GM12878 (cell line): ENCODE results near the gene PLA2G4A. TPM values are rescaled to one million over a fixed set of nuclear protein-coding genes. Genes with fewer than 3 reads are reported as not detected.

Experiments
- polyA plus RNA-seq, 11 experiments: library from polyadenylated mRNA; depleted of rRNA in 4 of 11; unstranded in 6 of 11; stranded (reverse) in 5 of 11; fragments of >200 nt; fragmentation: Nextera tagmentation in 4 of 11; fragmentation: Illumina TruSeq in 1 of 11; extraction: Ambion mirVana in 4 of 11; extraction: Trizol in 1 of 11; gene quantifications; 1 replicate in 1 of 11; 2 replicates in 10 of 11; pipeline versions ENCODE4 v1.2.1 to v1.2.3, GENCODE V29; 2011 to 2016; ENCODE audit warnings: inconsistent platforms in 2 of 11, missing spikeins in 2 of 11, low read depth in 1 of 11
- total RNA-seq, 4 experiments: library from RNA; depleted of rRNA in 3 of 4; stranded (reverse); fragments of >200 nt in 3 of 4; fragmentation: Illumina TruSeq in 1 of 4; extraction: Trizol in 1 of 4; gene quantifications; 2 replicates each; pipeline versions ENCODE4 v1.2.1 to v1.2.3, GENCODE V29; 2013 to 2021

Gene PLA2G4A
- total and polyA plus RNA-seq, 10 of the 15 experiments (the other 5 are each of a cell fraction or from before 2014, with no cell fraction given), result 0.70 to 3.3 (median 1.5) TPM; not detected in 1

Other genes with a start within 250 kb of the PLA2G4A start
- gene PTGS2, start 148.5 kb upstream of the PLA2G4A start, total RNA-seq (2014; rRNA removed), result 0.22 TPM in 1 of 2 replicates, not detected in the other
- 0.04 and 0.09 TPM in 2 replicates for gene PTGS2, start 148.5 kb upstream of the PLA2G4A start, total RNA-seq (2014; rRNA removed; fragmentation: Illumina TruSeq; extraction: Trizol)
- 0.13 TPM in 1 of 2 replicates, not detected in the other for gene PTGS2, start 148.5 kb upstream of the PLA2G4A start, total RNA-seq (2021)
- 0.11 and 0.13 TPM in 2 replicates for gene PTGS2, start 148.5 kb upstream of the PLA2G4A start, polyA plus RNA-seq (2011; rRNA removed)
- 0.06 TPM in 1 of 2 replicates, not detected in the other for gene PTGS2, start 148.5 kb upstream of the PLA2G4A start, polyA plus RNA-seq (2014; fragmentation: Illumina TruSeq; extraction: Trizol)
- under 1 TPM in 1 of 2 experiments, not detected in 1; 0.10 TPM for gene PTGS2, start 148.5 kb upstream of the PLA2G4A start, polyA plus RNA-seq (2014; fragmentation: Nextera tagmentation; extraction: Ambion mirVana)
- gene PTGS2, start 148.5 kb upstream of the PLA2G4A start, polyA plus RNA-seq (2014; rRNA removed), result 0.04 and 0.24 TPM in 2 replicates
- gene PTGS2, start 148.5 kb upstream of the PLA2G4A start, polyA plus RNA-seq (2016; fragmentation: Nextera tagmentation; extraction: Ambion mirVana), result under 1 TPM in 1 of 2 experiments, not detected in 1; 0.12 TPM